A673 (cell line): ENCODE data around the gene TRPM1. TPM values are rescaled to one million over a fixed set of nuclear protein-coding genes. Genes with fewer than 3 reads are reported as not detected.

Experiments
- BruUV-seq: library from RNA; stranded (reverse); fragments of 400-500 nt; replicated peaks from 2 replicates; lab custom pipeline; 2021; lab: Mats Ljungman, UMichigan
- CTCF ChIA-PET: fragments of 300-600 bp; sonication (Branson Sonifier 250); formaldehyde crosslinking; loops from one replicate; lab custom pipeline; 2022; ENCODE audit warnings: antibody characterized with exemption; lab: Charles Lee
- POLR2A ChIA-PET: fragments of 300-600 bp; sonication (Branson Sonifier 250); formaldehyde crosslinking; loops from one replicate; lab custom pipeline; 2022; ENCODE audit warnings: antibody characterized with exemption; ENCODE audit not compliant: low non-redundant PET; lab: Charles Lee
- DNase-seq: peaks from one replicate; pipeline ENCODE4 v3.0.0-alpha.2; 2015; ENCODE audit warnings: low spot score
- H3K27ac ChIP-seq: fragments of 200-600 bp; sonication (generic); 2 replicates; pipeline ENCODE4 v1.5.1; 2016; ENCODE audit warnings: mixed run types, low read depth, mild to moderate bottlenecking, mixed read lengths, antibody characterized with exemption, low read length; ENCODE audit not compliant: poor library complexity, severe bottlenecking
- H3K27me3 ChIP-seq: fragments of 200-600 bp; sonication (generic); replicated peaks from 2 replicates; pipeline ENCODE4 v1.6.1; 2017; ENCODE audit warnings: mixed run types, low read depth, mild to moderate bottlenecking, mixed read lengths, antibody characterized with exemption, low read length; ENCODE audit not compliant: insufficient read depth, poor library complexity
- H3K36me3 ChIP-seq: fragments of 200-600 bp; sonication (generic); 2 replicates; pipeline ENCODE4 v1.6.1; 2016; ENCODE audit warnings: mixed run types, mild to moderate bottlenecking, mixed read lengths, antibody characterized with exemption, low read length; ENCODE audit not compliant: insufficient read depth, poor library complexity, severe bottlenecking
- H3K4me1 ChIP-seq: fragments of 200-600 bp; sonication (generic); 2 replicates; pipeline ENCODE4 v1.6.1; 2017; ENCODE audit warnings: mixed run types, mild to moderate bottlenecking, mixed read lengths, antibody characterized with exemption, low read length; ENCODE audit not compliant: insufficient read depth, poor library complexity, severe bottlenecking
- H3K4me3 ChIP-seq: fragments of 200-600 bp; sonication (generic); 2 replicates; pipeline ENCODE4 v1.5.1; 2016; ENCODE audit warnings: low read depth, mixed run types, mild to moderate bottlenecking, mixed read lengths, low read length; ENCODE audit not compliant: poor library complexity, severe bottlenecking
- H3K9me3 ChIP-seq: fragments of 200-600 bp; sonication (generic); 2 replicates; pipeline ENCODE4 v1.6.1; 2016; ENCODE audit warnings: mixed run types, low read depth, mild to moderate bottlenecking, mixed read lengths, antibody characterized with exemption, low read length; ENCODE audit not compliant: poor library complexity, severe bottlenecking
- CTCF ChIP-seq: fragments of 300-800, 200-600 bp; sonication (generic); conservative IDR thresholded peaks from 2 replicates; pipeline ENCODE4 v1.5.1; 2017; ENCODE audit warnings: low read depth, mild to moderate bottlenecking, antibody characterized with exemption, low read length, moderate library complexity, mixed read lengths
- EZH2 ChIP-seq: fragments of 200-600 bp; sonication (generic); IDR thresholded peaks from 2 replicates; pipeline ENCODE4 v1.6.1; 2017; ENCODE audit warnings: borderline replicate concordance, low read depth, mild to moderate bottlenecking, mixed read lengths, antibody characterized with exemption, low read length; ENCODE audit not compliant: poor library complexity, severe bottlenecking
- intact Hi-C: fragments of 100-400 bp; cut with micrococcal nuclease; formaldehyde crosslinking; loops from one replicate; pipeline ENCODE4 v1.10.0; 2022; ENCODE audit not compliant: unreplicated experiment
- total RNA-seq: library from RNA; stranded (reverse); gene quantifications from 2 replicates; pipeline ENCODE4 v1.2.3, GENCODE V29; 2021

The TRPM1 gene
- total RNA-seq, 1 experiment from 2014 or later = not detected

GRCh38 chr15:31086344-31086743 lies 15.2 kb downstream of the TRPM1 start:
- Histone ChIP-seq H3K9me3 (no peaks in the 10 kb centered on the region), H3K36me3 (no peaks in the 10 kb centered on the region), H3K4me1 (no peaks in the 10 kb centered on the region), H3K27me3 (no peaks in the 10 kb centered on the region), H3K4me3 (no peak overlapping the region), H3K27ac (no peak overlapping the region)
- TF ChIP-seq EZH2 = no peak
- no peak for TF ChIP-seq CTCF
- no peak for DNase-seq
- POLR2A ChIA-PET = no interaction called here
- intact Hi-C loops = no loop called here
- CTCF ChIA-PET = no interaction called here
- BruUV-seq = no TSS peak

- no peak for TF ChIP-seq CTCF
- no peak for TF ChIP-seq EZH2
- intact Hi-C loops = no loop called here
- no peaks in the 10 kb centered on the region for H3K36me3 ChIP-seq
- CTCF ChIA-PET = no interaction called here
- H3K27me3 ChIP-seq = no peaks in the 10 kb centered on the region
- POLR2A ChIA-PET = no interaction called here
- no TSS peak for BruUV-seq
- H3K4me3 ChIP-seq = no peak overlapping the region
- DNase-seq = no peak
- H3K9me3 ChIP-seq = no peaks in the 10 kb centered on the region
- no peak overlapping the region for H3K27ac ChIP-seq
- H3K4me1 ChIP-seq = no peaks in the 10 kb centered on the region
These were observed 16.2 kb downstream of the TRPM1 start for GRCh38 chr15:31085359-31085758.

- ChIA-PET CTCF (no interaction called here), POLR2A (no interaction called here)
- Histone ChIP-seq H3K36me3 (no peaks in the 10 kb centered on the region), H3K9me3 (no peaks in the 10 kb centered on the region), H3K4me3 (no peak overlapping the region), H3K27me3 (no peaks in the 10 kb centered on the region), H3K27ac (no peak overlapping the region), H3K4me1 (no peaks in the 10 kb centered on the region)
- no peak for DNase-seq
- no peak for TF ChIP-seq CTCF
- TF ChIP-seq EZH2 = no peak
- intact Hi-C loops = no loop called here
- BruUV-seq = no TSS peak
These were observed 17.3 kb downstream of the TRPM1 start for GRCh38 chr15:31084176-31084575.
